Testis (tissue), 3 donors: ENCODE measurements around the gene SEZ6L. TPM values are rescaled to one million over a fixed set of nuclear protein-coding genes. Genes with fewer than 3 reads are reported as not detected.

Experiments used
- DNase-seq: peaks from one replicate; pipeline ENCODE4 v3.0.0-alpha.2; 2019
- H3K27ac ChIP-seq, 2 donors: fragments of 200-600 bp; sonication (generic); one replicate each; pipeline ENCODE4 v1.5.1; 2019
- H3K27me3 ChIP-seq: fragments of 200-600 bp; sonication (generic); one replicate; pipeline ENCODE4 v1.5.1; 2019
- H3K36me3 ChIP-seq: fragments of 200-600 bp; sonication (generic); one replicate; pipeline ENCODE4 v1.5.1; 2017; ENCODE audit warnings: low read depth; ENCODE audit errors: missing control alignments
- H3K4me1 ChIP-seq: fragments of 200-600 bp; sonication (generic); one replicate; pipeline ENCODE4 v1.5.1; 2019
- H3K4me3 ChIP-seq, 2 donors: fragments of 200-600 bp; sonication (generic); one replicate each; pipeline ENCODE4 v1.5.1; 2017 to 2019
- H3K9me3 ChIP-seq: fragments of 200-600 bp; sonication (generic); one replicate; pipeline ENCODE4 v1.5.1; 2017
- POLR2A ChIP-seq: fragments of 450-650 bp; IDR thresholded peaks from one replicate; pipeline ENCODE4 v1.6.1; 2017; ENCODE audit warnings: antibody characterized with exemption, mild to moderate bottlenecking, moderate library complexity
- WGBS, 2 donors: methylation state at CpG; one replicate each; pipeline ENCODE4 v1.1.5; 2018; 5-methylcytosine and 5-hydroxymethylcytosine counted together
- intact Hi-C: fragments of 100-400 bp; cut with DNase I; formaldehyde crosslinking; loops from one replicate; pipeline ENCODE4 v1.15.1; 2023; ENCODE audit warnings: low total_unique reads
- polyA plus RNA-seq: library from polyadenylated mRNA; stranded (reverse); fragments of 350-450 nt; fragmentation: Illumina TruSeq; extraction: RNeasy Lipid Tissue Mini Kit (QIAGEN cat#74804); gene quantifications from one replicate; pipeline ENCODE4 v1.2.3, GENCODE V29; 2014; ENCODE audit warnings: low read depth, low replicate concordance; ENCODE audit not compliant: insufficient read depth
- total RNA-seq, 2 donors: library from RNA; depleted of rRNA; stranded (reverse); fragments of >200 nt; gene quantifications; one replicate each; pipeline ENCODE4 v1.2.3, GENCODE V29; 2016
- TF ChIP-seq, protein P1 (sequence below), 3 experiments: fragments of 450-650 bp in 2 of 3; fragments of 200-600 bp in 1 of 3; sonication (generic) in 1 of 3; IDR thresholded peaks; one replicate each; pipeline ENCODE4 v1.5.1; 2016 to 2019; ENCODE audit warnings: antibody characterized with exemption in 3 of 3, mild to moderate bottlenecking in 2 of 3, moderate library complexity in 1 of 3

Gene SEZ6L
- total and polyA plus RNA-seq, 3 donors from 2014 or later = 0.69 to 1.4 (median 0.71) TPM

GRCh38 chr22:26414347-26414746 lies 245.1 kb downstream of the SEZ6L start:
- H3K27me3 ChIP-seq = no peaks in the 10 kb centered on the region
- no peak for TF ChIP-seq POLR2A
- TF ChIP-seq, protein P1, sequence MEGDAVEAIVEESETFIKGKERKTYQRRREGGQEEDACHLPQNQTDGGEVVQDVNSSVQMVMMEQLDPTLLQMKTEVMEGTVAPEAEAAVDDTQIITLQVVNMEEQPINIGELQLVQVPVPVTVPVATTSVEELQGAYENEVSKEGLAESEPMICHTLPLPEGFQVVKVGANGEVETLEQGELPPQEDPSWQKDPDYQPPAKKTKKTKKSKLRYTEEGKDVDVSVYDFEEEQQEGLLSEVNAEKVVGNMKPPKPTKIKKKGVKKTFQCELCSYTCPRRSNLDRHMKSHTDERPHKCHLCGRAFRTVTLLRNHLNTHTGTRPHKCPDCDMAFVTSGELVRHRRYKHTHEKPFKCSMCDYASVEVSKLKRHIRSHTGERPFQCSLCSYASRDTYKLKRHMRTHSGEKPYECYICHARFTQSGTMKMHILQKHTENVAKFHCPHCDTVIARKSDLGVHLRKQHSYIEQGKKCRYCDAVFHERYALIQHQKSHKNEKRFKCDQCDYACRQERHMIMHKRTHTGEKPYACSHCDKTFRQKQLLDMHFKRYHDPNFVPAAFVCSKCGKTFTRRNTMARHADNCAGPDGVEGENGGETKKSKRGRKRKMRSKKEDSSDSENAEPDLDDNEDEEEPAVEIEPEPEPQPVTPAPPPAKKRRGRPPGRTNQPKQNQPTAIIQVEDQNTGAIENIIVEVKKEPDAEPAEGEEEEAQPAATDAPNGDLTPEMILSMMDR (IDR thresholded peaks at IDR 0.05) = no peak
- no peaks in the 10 kb centered on the region for H3K4me1 ChIP-seq
- intact Hi-C loops = no loop called here
- no peaks in the 10 kb centered on the region for H3K9me3 ChIP-seq
- no peaks in the 10 kb centered on the region for H3K36me3 ChIP-seq
- no peak overlapping the region for H3K4me3 ChIP-seq
- DNase-seq = no peak
- H3K27ac ChIP-seq = no peak overlapping the region
- 94 to 96% methylated on average over 4 of the region's 4 CpGs for WGBS, 2 donors

GRCh38 chr22:26416256-26416655 lies 247.0 kb downstream of the SEZ6L start:
- TF ChIP-seq, protein P1 (IDR thresholded peaks at IDR 0.05) = no peak
- no peak for TF ChIP-seq POLR2A
- Histone ChIP-seq H3K36me3 (no peaks in the 10 kb centered on the region), H3K27me3 (no peaks in the 10 kb centered on the region), H3K4me3 (no peak overlapping the region), H3K4me1 (no peaks in the 10 kb centered on the region), H3K27ac (no peak overlapping the region), H3K9me3 (no peaks in the 10 kb centered on the region)
- 48 to 53% methylated on average over 4 of the region's 4 CpGs for WGBS, 2 donors
- intact Hi-C loops = no loop called here
- DNase-seq = no peak

DNA sequence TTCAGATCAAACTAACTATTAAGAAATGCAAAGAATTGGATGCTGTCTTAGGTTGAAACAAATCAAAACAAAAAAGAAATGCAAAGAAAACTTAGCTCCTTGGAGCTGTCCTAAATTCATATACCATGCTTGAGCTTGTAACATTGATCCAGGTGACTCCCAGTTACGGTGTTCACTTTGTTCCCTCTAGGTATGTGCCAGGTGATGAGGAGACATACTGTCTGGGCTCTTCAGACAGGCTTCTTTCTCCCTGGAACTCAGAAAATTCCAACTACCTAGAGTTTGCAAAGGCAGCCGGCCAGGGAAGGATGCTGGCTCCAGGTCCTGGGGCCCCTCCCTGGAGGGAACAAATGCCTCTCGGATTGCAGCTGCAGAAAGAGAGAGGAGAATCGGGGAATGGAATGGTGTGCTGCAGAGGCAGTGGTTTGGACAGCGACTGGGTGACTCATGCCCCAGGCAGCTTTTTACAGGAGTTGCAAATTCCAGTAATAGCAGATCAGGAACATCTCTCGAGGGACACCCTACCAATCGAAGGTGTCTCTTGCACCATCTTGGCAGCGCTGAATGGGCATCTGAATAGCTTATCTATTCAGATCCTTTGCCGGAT lies 247.5 kb downstream of the SEZ6L start:
- no peak overlapping the region for H3K27ac ChIP-seq
- WGBS, 2 donors = 45 to 46% methylated on average over 9 of the region's 9 CpGs
- TF ChIP-seq, protein P1 (IDR thresholded peaks at IDR 0.05) = no peak
- no peak for TF ChIP-seq POLR2A
- H3K4me3 ChIP-seq = no peak overlapping the region
- no peaks in the 10 kb centered on the region for H3K27me3 ChIP-seq
- no peak for DNase-seq
- no peaks in the 10 kb centered on the region for H3K36me3 ChIP-seq
- H3K9me3 ChIP-seq = no peaks in the 10 kb centered on the region
- no peaks in the 10 kb centered on the region for H3K4me1 ChIP-seq
- intact Hi-C loops = no loop called here

GRCh38 chr22:26417406-26417805 lies 248.1 kb downstream of the SEZ6L start:
- Histone ChIP-seq H3K36me3 (no peaks in the 10 kb centered on the region), H3K27ac (no peak overlapping the region), H3K4me3 (no peak overlapping the region), H3K4me1 (no peaks in the 10 kb centered on the region), H3K9me3 (no peaks in the 10 kb centered on the region), H3K27me3 (no peaks in the 10 kb centered on the region)
- WGBS, 2 donors = 72 to 77% methylated on average over 3 of the region's 3 CpGs
- intact Hi-C loops = no loop called here
- no peak for DNase-seq
- TF ChIP-seq, protein P1 (IDR thresholded peaks at IDR 0.05) = no peak
- TF ChIP-seq POLR2A = no peak

- no peak for DNase-seq
- H3K36me3 ChIP-seq = no peaks in the 10 kb centered on the region
- no peak overlapping the region for H3K27ac ChIP-seq
- TF ChIP-seq POLR2A = no peak
- TF ChIP-seq, protein P1 (IDR thresholded peaks at IDR 0.05) = no peak
- no peaks in the 10 kb centered on the region for H3K4me1 ChIP-seq
- no peaks in the 10 kb centered on the region for H3K27me3 ChIP-seq
- WGBS, 2 donors = 64 to 83% methylated on average over 3 of the region's 3 CpGs
- H3K4me3 ChIP-seq = no peak overlapping the region
- no peaks in the 10 kb centered on the region for H3K9me3 ChIP-seq
- intact Hi-C loops = no loop called here
Observed at GRCh38 chr22:26418620-26419019, 249.4 kb downstream of the SEZ6L start.
